GM21529 (cell line): ENCODE results near the gene AMIGO2.
"Not testable (repeated sequence)": the region's sequence is repeated elsewhere in the genome, so short reads cannot be mapped to it uniquely, and the experiment has no call there.

Experiments
- ATAC-seq: cut with Tn5 transposase; IDR thresholded peaks from one replicate; pipeline ENCODE4 v1.9.1; 2021; ENCODE audit not compliant: unreplicated experiment

AMIGO2 gene

GRCh38 chr12:47075192-47076084 is 4.3 kb downstream of the AMIGO2 start:
- no peak for ATAC-seq

DNA sequence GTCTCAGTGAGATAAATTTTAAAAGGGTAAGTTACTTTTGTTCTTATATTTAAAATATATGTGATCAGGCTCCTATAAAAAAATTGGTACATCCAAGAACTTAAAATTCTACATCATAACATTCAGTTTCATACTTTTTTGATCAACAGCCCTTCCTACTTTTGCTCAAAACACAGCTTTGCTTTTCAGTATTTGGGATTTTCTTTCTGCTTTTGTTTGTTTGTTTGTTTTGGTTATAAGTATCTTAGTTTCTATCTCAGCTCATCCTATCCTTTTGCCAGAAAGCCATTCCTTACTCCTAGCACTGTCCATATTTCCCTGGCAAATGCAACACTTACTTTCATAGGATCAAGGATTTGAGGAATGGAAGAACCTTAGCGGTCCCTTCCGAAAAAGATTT is 5.0 kb downstream of the AMIGO2 start:
- no peak for ATAC-seq

GRCh38 chr12:47073951-47074350 is 5.8 kb downstream of the AMIGO2 start:
- no peak for ATAC-seq

DNA sequence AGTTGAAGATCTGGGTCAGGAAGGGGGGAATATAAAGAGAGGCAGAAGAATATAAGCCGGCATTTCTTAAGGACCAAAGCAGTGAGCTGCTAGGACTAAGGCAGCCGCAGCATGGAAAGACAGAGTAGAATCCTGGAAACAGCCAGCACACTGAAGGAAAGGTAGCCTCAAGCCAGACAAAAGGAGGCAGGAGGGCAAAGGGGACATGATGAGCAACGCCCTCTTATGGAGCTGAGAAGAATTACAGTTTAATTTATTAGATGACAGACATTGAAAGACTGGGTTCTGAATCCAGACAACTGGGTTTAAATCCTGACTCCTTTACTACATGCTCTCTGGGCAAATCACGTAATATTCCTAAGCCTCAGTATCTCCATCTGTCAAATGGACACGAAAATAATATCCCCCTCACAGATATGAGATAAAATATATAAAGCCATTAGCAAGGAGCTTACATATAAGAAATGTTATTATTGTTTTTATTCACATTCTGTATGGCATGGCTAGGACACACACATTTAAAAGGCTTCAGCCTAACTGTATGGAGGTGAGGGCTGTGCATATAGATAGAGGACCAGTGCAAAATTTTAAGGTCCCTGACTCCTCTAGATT is 8.4 kb downstream of the AMIGO2 start:
- no peak for ATAC-seq

- no peak for ATAC-seq
Measured at GRCh38 chr12:47070310-47070709, 9.4 kb downstream of the AMIGO2 start.

GRCh38 chr12:47068539-47068938 is 11.2 kb downstream of the AMIGO2 start:
- ATAC-seq, result no peak

GRCh38 chr12:47067771-47068431 is 11.9 kb downstream of the AMIGO2 start:
- ATAC-seq, result no peak

GRCh38 chr12:47067176-47067575 is 12.6 kb downstream of the AMIGO2 start:
- ATAC-seq, result no peak

GRCh38 chr12:47066278-47067025 is 13.3 kb downstream of the AMIGO2 start:
- ATAC-seq, result no peak

GRCh38 chr12:47065546-47065945 is 14.2 kb downstream of the AMIGO2 start:
- no peak for ATAC-seq

DNA sequence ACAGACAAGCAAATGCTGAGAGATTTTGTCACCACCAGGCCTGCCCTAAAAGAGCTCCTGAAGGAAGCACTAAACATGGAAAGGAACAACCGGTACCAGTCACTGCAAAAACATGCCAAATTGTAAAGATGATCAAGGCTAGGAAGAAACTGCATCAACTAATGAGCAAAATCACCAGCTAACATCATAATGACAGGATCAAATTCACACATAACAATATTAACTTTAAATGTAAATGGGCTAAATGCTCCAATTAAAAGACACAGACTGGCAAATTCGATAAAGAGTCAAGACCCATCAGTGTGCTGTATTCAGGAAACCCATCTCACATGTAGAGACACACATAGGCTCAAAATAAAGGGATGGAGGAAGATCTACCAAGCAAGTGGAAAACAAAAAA is 21.1 kb downstream of the AMIGO2 start:
- not testable (repeated sequence) for ATAC-seq

- not testable (repeated sequence) for ATAC-seq
Measured at GRCh38 chr12:47056944-47057343, 22.8 kb downstream of the AMIGO2 start.

GRCh38 chr12:47055856-47056255 is 23.9 kb downstream of the AMIGO2 start:
- ATAC-seq, result not testable (repeated sequence)

DNA sequence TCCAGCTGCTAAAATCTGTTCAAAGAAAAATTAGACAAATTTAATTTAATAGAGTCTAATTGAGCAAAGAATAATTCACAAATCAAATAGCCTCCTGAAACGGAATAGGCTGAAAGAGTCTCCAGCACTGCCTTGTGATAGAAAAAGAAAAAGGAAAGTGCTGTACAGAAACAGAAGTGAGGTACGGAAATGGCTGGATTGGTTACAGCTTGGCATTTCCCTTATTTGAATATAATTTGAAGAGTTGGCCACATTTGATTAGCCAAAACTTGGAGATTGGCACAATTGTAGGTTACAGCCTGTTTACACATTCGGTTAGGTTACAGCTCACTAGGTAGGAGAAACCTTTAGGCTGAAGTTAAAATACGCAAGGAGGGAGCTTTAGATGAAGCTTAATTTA is 25.1 kb downstream of the AMIGO2 start:
- ATAC-seq, result no peak

GRCh38 chr12:47053961-47054360 is 25.8 kb downstream of the AMIGO2 start:
- ATAC-seq, result no peak

GRCh38 chr12:47052274-47052673 is 27.5 kb downstream of the AMIGO2 start:
- ATAC-seq, result no peak

DNA sequence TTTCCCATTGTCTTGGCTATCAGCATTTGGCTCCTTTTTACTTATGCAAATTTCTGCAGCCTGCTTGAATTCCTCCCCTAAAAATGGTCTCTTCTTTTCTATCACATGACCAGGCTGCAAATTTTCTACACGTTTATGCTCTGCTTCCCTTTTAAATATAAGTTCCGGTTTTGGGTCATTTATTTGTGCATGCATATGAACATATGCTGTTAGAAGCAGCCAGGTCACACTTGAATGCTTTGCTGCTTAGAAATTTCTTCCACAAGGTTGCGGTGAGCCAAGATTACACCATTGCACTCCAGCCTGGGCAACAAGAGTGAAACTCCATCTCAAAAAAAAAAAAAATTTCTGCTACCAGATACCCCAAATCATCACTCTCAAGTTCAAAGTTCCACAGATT is 28.5 kb downstream of the AMIGO2 start:
- not testable (repeated sequence) for ATAC-seq

DNA sequence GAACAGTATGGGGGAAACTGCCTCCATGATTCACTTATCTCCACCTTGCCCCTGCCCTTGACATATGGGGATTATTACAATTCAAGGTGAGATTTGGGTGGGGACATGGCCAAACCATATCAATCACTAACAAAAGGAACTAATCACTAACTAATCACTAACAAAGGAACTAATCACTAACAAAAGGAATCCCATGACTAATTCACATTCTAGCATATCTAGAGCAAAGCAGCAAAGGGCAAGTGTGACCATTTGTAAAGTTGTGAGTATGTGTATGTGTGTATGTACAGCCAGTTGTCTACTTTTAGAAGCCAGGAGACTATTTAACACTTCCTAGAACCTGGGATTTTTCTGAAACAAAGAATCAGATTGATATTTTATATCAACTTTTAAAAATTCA is 31.2 kb downstream of the AMIGO2 start:
- no peak for ATAC-seq

DNA sequence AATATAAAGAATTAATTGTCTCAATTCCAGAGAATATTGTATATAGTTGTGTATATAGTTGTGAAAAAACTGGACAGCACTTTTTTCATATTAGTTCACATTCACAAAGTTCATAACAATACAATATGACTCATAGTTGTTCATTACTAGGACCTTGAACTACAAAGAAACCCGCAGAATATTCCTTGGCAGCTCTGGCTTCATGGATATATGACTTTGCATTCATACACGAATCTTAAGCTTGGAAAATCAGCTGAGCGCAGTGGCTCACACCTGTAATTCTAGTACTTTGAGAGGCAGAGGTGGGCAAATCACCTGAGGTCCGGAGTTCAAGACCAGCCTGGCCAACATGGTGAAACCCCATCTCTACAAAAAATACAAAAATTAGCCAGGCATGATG is 38.4 kb downstream of the AMIGO2 start:
- ATAC-seq, result no peak

DNA sequence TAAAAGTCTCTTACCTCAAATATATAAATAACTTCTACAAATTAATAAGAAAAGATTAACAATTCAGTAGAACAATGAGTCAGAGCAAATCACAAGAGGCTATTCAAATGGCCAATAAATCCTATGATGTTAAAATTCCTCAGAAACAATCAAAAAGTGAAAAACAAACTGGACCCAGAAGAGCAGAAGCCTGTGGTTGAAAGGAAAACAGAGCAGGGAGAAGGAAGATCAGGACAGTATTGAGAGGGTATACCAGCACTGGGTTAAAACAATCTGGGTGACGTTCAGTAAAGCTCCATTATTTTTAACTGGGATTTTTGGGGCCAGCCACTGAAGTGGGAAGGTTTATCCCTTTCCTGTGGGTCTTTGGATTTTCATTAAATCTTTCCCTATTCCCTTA is 40.0 kb downstream of the AMIGO2 start:
- ATAC-seq, result no peak

- no peak for ATAC-seq
Measured at GRCh38 chr12:47039079-47039478, 40.7 kb downstream of the AMIGO2 start.
